Panc1 (cell line): ENCODE data around the gene ITGB5. TPM values are rescaled to one million over a fixed set of nuclear protein-coding genes. Genes with fewer than 3 reads are reported as not detected.

Experiments
- ATAC-seq: fragments of 200-7000 bp; cut with Tn5 transposase; 2 replicates; pipeline ENCODE4 v1.9.1; 2020; ENCODE audit warnings: mild to moderate bottlenecking, moderate library complexity
- BruUV-seq: library from RNA; stranded (reverse); fragments of 400-500 nt; replicated peaks from 2 replicates; lab custom pipeline; 2021; lab: Mats Ljungman, UMichigan
- CTCF ChIA-PET: fragments of 300-600 bp; sonication (Branson Sonifier 250); formaldehyde crosslinking; loops from one replicate; lab custom pipeline; 2022; ENCODE audit warnings: antibody characterized with exemption; lab: Charles Lee
- POLR2A ChIA-PET: fragments of 300-600 bp; sonication (Branson Sonifier 250); formaldehyde crosslinking; loops from one replicate; lab custom pipeline; 2022; ENCODE audit warnings: antibody characterized with exemption; lab: Charles Lee
- DNase-seq: peaks from one replicate; pipeline ENCODE4 v3.0.0-alpha.2; 2010; ENCODE audit warnings: low read depth, low spot score
- H3K27ac ChIP-seq: 2 replicates; pipeline ENCODE4 v1.5.1; 2011; ENCODE audit warnings: mild to moderate bottlenecking, low read length, inconsistent platforms
- H3K27me3 ChIP-seq: fragments of 200-500 bp; sonication (Bioruptor generic); 2 replicates; pipeline ENCODE4 v1.6.0; 2014; ENCODE audit warnings: low read length, inconsistent platforms; ENCODE audit not compliant: control insufficient read depth, insufficient read depth
- H3K36me3 ChIP-seq: fragments of 200-500 bp; sonication (Bioruptor generic); 2 replicates; pipeline ENCODE4 v1.5.1; 2014; ENCODE audit warnings: inconsistent platforms, mild to moderate bottlenecking, low read length, moderate library complexity; ENCODE audit not compliant: control insufficient read depth, insufficient read depth
- H3K4me1 ChIP-seq: 2 replicates; pipeline ENCODE4 v1.5.1; 2011; ENCODE audit warnings: inconsistent platforms, mild to moderate bottlenecking, low read length, moderate library complexity; ENCODE audit not compliant: control insufficient read depth, insufficient read depth
- H3K4me3 ChIP-seq, 2 experiments: 2 replicates each; pipeline ENCODE4 v1.5.1; 2011 to 2012; ENCODE audit warnings: low read depth in 2 of 2, low read length in 2 of 2, mild to moderate bottlenecking in 2 of 2, inconsistent platforms in 1 of 2, moderate library complexity in 1 of 2
- H3K9me3 ChIP-seq: fragments of 200-500 bp; sonication (Bioruptor generic); 2 replicates; pipeline ENCODE4 v1.5.1; 2014; ENCODE audit warnings: low read depth, mild to moderate bottlenecking, inconsistent platforms, low read length, moderate library complexity; ENCODE audit not compliant: control insufficient read depth, insufficient read depth
- POLR2AphosphoS5 ChIP-seq: IDR thresholded peaks from 2 replicates; pipeline ENCODE4 v1.6.1; 2012; ENCODE audit warnings: mild to moderate bottlenecking, low read depth, low read length, moderate library complexity
- REST ChIP-seq, 2 experiments: IDR thresholded peaks; 2 replicates each; pipeline ENCODE4 v1.6.1; 2011 to 2012; ENCODE audit warnings: low read depth in 2 of 2, control low read depth in 1 of 2, low read length in 1 of 2, mild to moderate bottlenecking in 1 of 2, moderate library complexity in 1 of 2; ENCODE audit not compliant: insufficient read depth in 1 of 2
- SIN3A ChIP-seq: IDR thresholded peaks from 2 replicates; pipeline ENCODE4 v1.6.1; 2012; ENCODE audit warnings: low read depth, mild to moderate bottlenecking, low read length, moderate library complexity, borderline replicate concordance; ENCODE audit not compliant: insufficient read depth
- TCF7L2 ChIP-seq: IDR thresholded peaks from 2 replicates; pipeline ENCODE4 v1.6.1; 2011; ENCODE audit warnings: mild to moderate bottlenecking, low read depth, low read length, inconsistent platforms
- in situ Hi-C: cut with HindIII; loops from 2 replicates; pipeline ENCODE4 v1.10.0; 2016; ENCODE audit warnings: low sequenced_read_pairs, low pct_unique_long_range_greater_than_20kb
- intact Hi-C: fragments of 100-400 bp; cut with micrococcal nuclease; formaldehyde crosslinking; loops from one replicate; pipeline ENCODE4 v1.10.0; 2022; ENCODE audit not compliant: unreplicated experiment
- total RNA-seq: library from RNA; stranded (reverse); gene quantifications from one replicate; pipeline ENCODE4 v1.2.1, GENCODE V29; 2021; ENCODE audit not compliant: unreplicated experiment
- TF ChIP-seq, protein P1 (sequence below): fragments of 450-650 bp; IDR thresholded peaks from 2 replicates; pipeline ENCODE4 v1.5.1; 2017; ENCODE audit warnings: mild to moderate bottlenecking

The ITGB5 gene
- total RNA-seq, 1 experiment from 2014 or later = 446 TPM

DNA sequence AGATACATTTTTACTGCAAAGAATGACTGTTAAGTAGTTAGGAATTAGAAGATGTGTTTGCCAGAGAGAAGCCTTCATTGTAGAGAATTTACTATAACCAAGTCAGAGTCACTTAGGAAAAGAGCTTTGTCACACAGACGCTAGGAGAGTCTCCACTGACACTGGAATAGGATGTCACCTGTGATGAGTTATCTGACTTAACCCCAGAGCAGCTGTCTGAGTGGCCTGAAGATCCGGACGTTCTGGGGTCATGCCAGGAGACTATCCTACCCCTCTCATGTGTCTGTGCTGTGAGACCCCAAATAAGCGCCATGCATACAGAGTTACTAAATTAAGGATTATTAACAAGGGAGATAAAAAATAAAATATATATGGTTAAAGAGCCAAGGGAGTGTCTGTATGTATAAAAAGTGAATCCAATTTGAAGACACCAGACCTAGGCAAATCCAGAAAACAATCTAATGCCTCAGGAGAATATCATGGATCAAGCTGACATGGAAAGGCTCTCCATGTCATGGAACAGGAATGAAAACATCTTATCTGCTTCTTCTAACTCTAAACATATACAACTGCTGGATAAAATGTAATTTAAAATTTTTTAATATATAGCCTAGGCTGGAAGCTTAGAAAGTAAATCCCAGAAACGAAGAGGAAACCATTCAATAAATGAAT, 43.5 kb downstream of the ITGB5 start:
- peak overlapping the region; percentile 36; the same call in 1 of the 2 replicates for H3K27ac ChIP-seq
- no TSS peak for BruUV-seq
- CTCF ChIA-PET = interaction anchor here (0.9 kb wide), 1 partner anchor 82 kb away, joined by 3 read pairs; no protein-coding TSS in a partner anchor

DNA sequence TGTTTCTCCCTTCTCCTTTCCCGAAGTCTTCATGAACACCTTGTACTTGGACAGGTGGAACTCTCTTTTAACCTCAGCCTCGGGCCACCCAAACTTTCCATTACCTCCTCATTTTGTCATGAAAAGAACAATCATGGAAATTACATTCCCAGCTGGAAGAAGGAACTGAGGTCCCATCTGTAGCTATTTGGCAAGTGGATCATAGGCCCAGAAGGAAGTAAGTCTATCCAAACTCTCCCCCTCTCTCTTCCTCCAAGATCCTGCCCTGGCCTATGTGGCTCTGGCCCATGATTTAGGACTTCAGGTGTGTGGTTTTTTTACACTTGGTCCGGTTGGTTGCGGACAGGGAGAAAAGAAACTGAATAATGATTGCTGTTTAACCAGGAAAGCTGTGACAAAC, 44.1 kb downstream of the ITGB5 start:
- Histone ChIP-seq H3K27ac (peak overlapping the region; percentile 36; the same call in 1 of the 2 replicates), H3K4me1 (peaks cover 26% of the 10 kb centered on the region), H3K36me3 (peaks cover 10% of the 10 kb centered on the region; the same call in 1 of the 2 replicates), H3K9me3 (no peaks in the 10 kb centered on the region), H3K4me3 (no peak overlapping the region), H3K27me3 (no peaks in the 10 kb centered on the region)
- intact Hi-C loops = no loop called here
- POLR2A ChIA-PET = no interaction called here
- ATAC-seq = no peak
- TF ChIP-seq, protein P1, sequence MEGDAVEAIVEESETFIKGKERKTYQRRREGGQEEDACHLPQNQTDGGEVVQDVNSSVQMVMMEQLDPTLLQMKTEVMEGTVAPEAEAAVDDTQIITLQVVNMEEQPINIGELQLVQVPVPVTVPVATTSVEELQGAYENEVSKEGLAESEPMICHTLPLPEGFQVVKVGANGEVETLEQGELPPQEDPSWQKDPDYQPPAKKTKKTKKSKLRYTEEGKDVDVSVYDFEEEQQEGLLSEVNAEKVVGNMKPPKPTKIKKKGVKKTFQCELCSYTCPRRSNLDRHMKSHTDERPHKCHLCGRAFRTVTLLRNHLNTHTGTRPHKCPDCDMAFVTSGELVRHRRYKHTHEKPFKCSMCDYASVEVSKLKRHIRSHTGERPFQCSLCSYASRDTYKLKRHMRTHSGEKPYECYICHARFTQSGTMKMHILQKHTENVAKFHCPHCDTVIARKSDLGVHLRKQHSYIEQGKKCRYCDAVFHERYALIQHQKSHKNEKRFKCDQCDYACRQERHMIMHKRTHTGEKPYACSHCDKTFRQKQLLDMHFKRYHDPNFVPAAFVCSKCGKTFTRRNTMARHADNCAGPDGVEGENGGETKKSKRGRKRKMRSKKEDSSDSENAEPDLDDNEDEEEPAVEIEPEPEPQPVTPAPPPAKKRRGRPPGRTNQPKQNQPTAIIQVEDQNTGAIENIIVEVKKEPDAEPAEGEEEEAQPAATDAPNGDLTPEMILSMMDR = no peak
- TF ChIP-seq SIN3A (no peak), REST (IDR thresholded peaks at IDR 0.05; ENCODE audit: insufficient read depth in 1 of 2, low read depth in 2 of 2, low read length in 1 of 2) (no peak), POLR2AphosphoS5 (no peak), TCF7L2 (no peak)
- in situ Hi-C loops = loop anchor here (5.0 kb wide), 1 partner anchor 34 kb away; no protein-coding TSS in a partner anchor
- CTCF ChIA-PET = interaction anchor here (0.9 kb wide), 1 partner anchor 82 kb away, joined by 3 read pairs; no protein-coding TSS in a partner anchor
- no peak for DNase-seq
- no TSS peak for BruUV-seq

More for the DNA sequence above, 43.5 kb downstream of the ITGB5 start:
- POLR2A ChIA-PET = no interaction called here
- DNase-seq (no peak), ATAC-seq (no peak)
- in situ Hi-C loops = loop anchor here (5.0 kb wide), 1 partner anchor 34 kb away; no protein-coding TSS in a partner anchor
- Histone ChIP-seq H3K9me3 (no peaks in the 10 kb centered on the region), H3K4me1 (peaks cover 20% of the 10 kb centered on the region), H3K27me3 (no peaks in the 10 kb centered on the region), H3K4me3 (no peak overlapping the region), H3K36me3 (peaks cover 10% of the 10 kb centered on the region; the same call in 1 of the 2 replicates)
- intact Hi-C loops = no loop called here
- TF ChIP-seq POLR2AphosphoS5 (no peak), REST (IDR thresholded peaks at IDR 0.05; ENCODE audit: insufficient read depth in 1 of 2, low read depth in 2 of 2, low read length in 1 of 2) (no peak), SIN3A (no peak), TCF7L2 (no peak)
- TF ChIP-seq, protein P1 = no peak
